Measurements from ENCODE around the gene MINDY4B.

DNA sequence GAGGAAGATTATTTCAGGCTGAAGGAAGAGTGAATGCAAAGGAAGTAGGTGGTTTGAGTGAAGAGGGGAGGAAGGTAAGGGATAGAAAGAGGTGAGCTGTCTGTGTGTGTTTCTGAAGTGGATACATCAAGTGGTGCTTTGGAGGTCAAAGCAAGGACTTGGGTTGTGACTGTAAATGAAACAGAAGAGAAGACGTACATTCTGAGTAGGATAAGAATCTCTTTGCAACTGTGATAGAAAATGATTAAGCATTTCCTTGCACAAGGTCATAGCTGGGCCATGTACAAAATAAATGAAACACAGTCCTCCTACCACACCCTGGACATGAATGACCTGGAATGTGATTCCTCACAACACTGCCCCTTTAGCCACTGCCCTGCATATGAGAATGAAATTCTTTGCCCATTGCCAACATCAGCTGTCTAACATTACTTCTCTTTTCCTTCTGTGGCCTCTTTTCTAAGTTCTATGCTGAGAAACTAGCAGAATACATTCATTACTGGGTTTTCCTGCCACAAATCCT is 28.3 kb upstream of the MINDY4B start:
- TF ChIP-seq, protein P1, sequence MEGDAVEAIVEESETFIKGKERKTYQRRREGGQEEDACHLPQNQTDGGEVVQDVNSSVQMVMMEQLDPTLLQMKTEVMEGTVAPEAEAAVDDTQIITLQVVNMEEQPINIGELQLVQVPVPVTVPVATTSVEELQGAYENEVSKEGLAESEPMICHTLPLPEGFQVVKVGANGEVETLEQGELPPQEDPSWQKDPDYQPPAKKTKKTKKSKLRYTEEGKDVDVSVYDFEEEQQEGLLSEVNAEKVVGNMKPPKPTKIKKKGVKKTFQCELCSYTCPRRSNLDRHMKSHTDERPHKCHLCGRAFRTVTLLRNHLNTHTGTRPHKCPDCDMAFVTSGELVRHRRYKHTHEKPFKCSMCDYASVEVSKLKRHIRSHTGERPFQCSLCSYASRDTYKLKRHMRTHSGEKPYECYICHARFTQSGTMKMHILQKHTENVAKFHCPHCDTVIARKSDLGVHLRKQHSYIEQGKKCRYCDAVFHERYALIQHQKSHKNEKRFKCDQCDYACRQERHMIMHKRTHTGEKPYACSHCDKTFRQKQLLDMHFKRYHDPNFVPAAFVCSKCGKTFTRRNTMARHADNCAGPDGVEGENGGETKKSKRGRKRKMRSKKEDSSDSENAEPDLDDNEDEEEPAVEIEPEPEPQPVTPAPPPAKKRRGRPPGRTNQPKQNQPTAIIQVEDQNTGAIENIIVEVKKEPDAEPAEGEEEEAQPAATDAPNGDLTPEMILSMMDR (IDR thresholded peaks at IDR 0.05; ENCODE audit: low read depth, low read length, poor library complexity, severe bottlenecking): no peak
- no peak for TF ChIP-seq EZH2phosphoT487 (IDR thresholded peaks at IDR 0.05; ENCODE audit: borderline replicate concordance, low read length)
